Measurements from ENCODE around the gene TBXAS1. TPM values are rescaled to one million over a fixed set of nuclear protein-coding genes. Genes with fewer than 3 reads are reported as not detected.

The TBXAS1 gene
- polyA plus RNA-seq, 1 donor from 2014 or later = 0.93 TPM

DNA sequence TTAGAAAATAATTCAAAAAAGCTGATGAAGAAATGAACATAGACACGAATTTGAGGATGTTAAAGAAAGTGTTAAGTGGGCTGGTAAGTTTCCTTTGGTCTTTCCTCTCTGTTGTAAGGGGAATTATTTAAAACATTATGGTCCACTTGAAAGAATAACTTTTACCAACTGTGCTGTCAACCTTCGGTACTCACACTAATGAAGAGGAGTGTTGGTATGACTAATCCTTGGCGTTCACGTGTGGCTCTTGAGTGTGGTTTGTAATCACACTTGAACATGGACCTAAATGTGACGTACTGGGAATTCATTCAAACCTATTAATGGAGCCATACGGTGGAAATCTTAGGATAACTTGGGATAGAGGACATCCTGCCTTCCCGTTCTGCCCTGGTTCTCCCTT is 41.3 kb downstream of the TBXAS1 start:
- no peaks in the 10 kb centered on the region for H3K9me3 ChIP-seq (ENCODE audit: low read length)
- no peaks in the 10 kb centered on the region for H3K27me3 ChIP-seq (ENCODE audit: insufficient read depth, low read depth, low read length)
- no peak for TF ChIP-seq EP300 (conservative IDR thresholded peaks at IDR 0.05; ENCODE audit: poor library complexity, severe bottlenecking)
- no peak for TF ChIP-seq EZH2 (IDR thresholded peaks at IDR 0.05; ENCODE audit: borderline replicate concordance, insufficient read depth, low read length, poor library complexity, severe bottlenecking)
- TF ChIP-seq, protein P1, sequence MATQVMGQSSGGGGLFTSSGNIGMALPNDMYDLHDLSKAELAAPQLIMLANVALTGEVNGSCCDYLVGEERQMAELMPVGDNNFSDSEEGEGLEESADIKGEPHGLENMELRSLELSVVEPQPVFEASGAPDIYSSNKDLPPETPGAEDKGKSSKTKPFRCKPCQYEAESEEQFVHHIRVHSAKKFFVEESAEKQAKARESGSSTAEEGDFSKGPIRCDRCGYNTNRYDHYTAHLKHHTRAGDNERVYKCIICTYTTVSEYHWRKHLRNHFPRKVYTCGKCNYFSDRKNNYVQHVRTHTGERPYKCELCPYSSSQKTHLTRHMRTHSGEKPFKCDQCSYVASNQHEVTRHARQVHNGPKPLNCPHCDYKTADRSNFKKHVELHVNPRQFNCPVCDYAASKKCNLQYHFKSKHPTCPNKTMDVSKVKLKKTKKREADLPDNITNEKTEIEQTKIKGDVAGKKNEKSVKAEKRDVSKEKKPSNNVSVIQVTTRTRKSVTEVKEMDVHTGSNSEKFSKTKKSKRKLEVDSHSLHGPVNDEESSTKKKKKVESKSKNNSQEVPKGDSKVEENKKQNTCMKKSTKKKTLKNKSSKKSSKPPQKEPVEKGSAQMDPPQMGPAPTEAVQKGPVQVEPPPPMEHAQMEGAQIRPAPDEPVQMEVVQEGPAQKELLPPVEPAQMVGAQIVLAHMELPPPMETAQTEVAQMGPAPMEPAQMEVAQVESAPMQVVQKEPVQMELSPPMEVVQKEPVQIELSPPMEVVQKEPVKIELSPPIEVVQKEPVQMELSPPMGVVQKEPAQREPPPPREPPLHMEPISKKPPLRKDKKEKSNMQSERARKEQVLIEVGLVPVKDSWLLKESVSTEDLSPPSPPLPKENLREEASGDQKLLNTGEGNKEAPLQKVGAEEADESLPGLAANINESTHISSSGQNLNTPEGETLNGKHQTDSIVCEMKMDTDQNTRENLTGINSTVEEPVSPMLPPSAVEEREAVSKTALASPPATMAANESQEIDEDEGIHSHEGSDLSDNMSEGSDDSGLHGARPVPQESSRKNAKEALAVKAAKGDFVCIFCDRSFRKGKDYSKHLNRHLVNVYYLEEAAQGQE (IDR thresholded peaks at IDR 0.05; ENCODE audit: borderline replicate concordance) = no peak
- TF ChIP-seq RAD21 (conservative IDR thresholded peaks at IDR 0.05) = no peak
- no peak for TF ChIP-seq TAF1 (IDR thresholded peaks at IDR 0.05; ENCODE audit: low read depth)
- no peak for TF ChIP-seq CTCF (IDR thresholded peaks at IDR 0.05; ENCODE audit: poor library complexity, severe bottlenecking)
- no peak for TF ChIP-seq POLR2AphosphoS5 (IDR thresholded peaks at IDR 0.05)
- no peak for TF ChIP-seq MXI1 (conservative IDR thresholded peaks at IDR 0.05; ENCODE audit: poor library complexity, severe bottlenecking)
- TF ChIP-seq SMC3 (conservative IDR thresholded peaks at IDR 0.05; ENCODE audit: poor library complexity) = no peak
- H3K36me3 ChIP-seq (ENCODE audit: insufficient read depth, low read length) = no peaks in the 10 kb centered on the region
- no peaks in the 10 kb centered on the region for H4K20me1 ChIP-seq (ENCODE audit: insufficient read depth)
- H3K4me2 ChIP-seq (ENCODE audit: low read length) = no peak overlapping the region
- no peaks in the 10 kb centered on the region for H3K79me2 ChIP-seq (replicated peaks; ENCODE audit: insufficient read depth, low read length)
- no peak overlapping the region for H3K9ac ChIP-seq (ENCODE audit: low read length)
- no peak overlapping the region for H3K4me3 ChIP-seq (ENCODE audit: low read length)
- no peaks in the 10 kb centered on the region for H3F3A ChIP-seq (ENCODE audit: insufficient read depth, low read length, poor library complexity, severe bottlenecking)
- H3K27ac ChIP-seq (ENCODE audit: low read length) = no peak overlapping the region
- H3K9me2 ChIP-seq (ENCODE audit: insufficient read depth, low read length) = no peaks in the 10 kb centered on the region
- no peak overlapping the region for H2AFZ ChIP-seq (ENCODE audit: low read depth, low read length)

DNA sequence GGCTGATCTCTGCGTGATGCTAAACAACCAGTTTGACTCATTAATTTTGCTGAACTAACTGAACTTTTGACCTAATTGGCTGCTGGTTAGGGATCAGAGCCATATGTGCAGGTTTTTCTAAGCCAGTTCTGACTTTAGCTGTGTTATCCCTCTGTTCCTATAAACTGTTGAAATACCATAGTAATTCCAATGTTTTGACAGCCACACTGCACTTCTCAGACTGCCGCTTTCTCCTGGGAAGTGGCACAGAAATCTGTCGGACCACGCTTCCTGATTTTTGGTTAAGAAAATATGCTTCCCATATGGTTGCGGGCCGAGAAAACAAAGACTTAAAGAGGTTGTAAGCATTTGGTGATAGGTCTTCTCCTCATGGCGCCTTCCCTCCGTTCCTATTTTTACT is 42.3 kb downstream of the TBXAS1 start:
- TF ChIP-seq EZH2 (IDR thresholded peaks at IDR 0.05; ENCODE audit: borderline replicate concordance, insufficient read depth, low read length, poor library complexity, severe bottlenecking) (no peak), POLR2AphosphoS5 (IDR thresholded peaks at IDR 0.05) (no peak), CTCF (IDR thresholded peaks at IDR 0.05; ENCODE audit: poor library complexity, severe bottlenecking) (no peak), RAD21 (conservative IDR thresholded peaks at IDR 0.05) (no peak), TAF1 (IDR thresholded peaks at IDR 0.05; ENCODE audit: low read depth) (no peak), EP300 (conservative IDR thresholded peaks at IDR 0.05; ENCODE audit: poor library complexity, severe bottlenecking) (no peak), SMC3 (conservative IDR thresholded peaks at IDR 0.05; ENCODE audit: poor library complexity) (no peak), MXI1 (conservative IDR thresholded peaks at IDR 0.05; ENCODE audit: poor library complexity, severe bottlenecking) (no peak)
- TF ChIP-seq, protein P1 (IDR thresholded peaks at IDR 0.05; ENCODE audit: borderline replicate concordance) = no peak
- Histone ChIP-seq H3K9me3 (ENCODE audit: low read length) (no peaks in the 10 kb centered on the region), H3K4me3 (ENCODE audit: low read length) (no peak overlapping the region), H3K9ac (ENCODE audit: low read length) (no peak overlapping the region), H2AFZ (ENCODE audit: low read depth, low read length) (no peak overlapping the region), H3K79me2 (replicated peaks; ENCODE audit: insufficient read depth, low read length) (no peaks in the 10 kb centered on the region), H3K4me2 (ENCODE audit: low read length) (no peak overlapping the region), H3K36me3 (ENCODE audit: insufficient read depth, low read length) (no peaks in the 10 kb centered on the region), H3K27me3 (ENCODE audit: insufficient read depth, low read depth, low read length) (no peaks in the 10 kb centered on the region), H3F3A (ENCODE audit: insufficient read depth, low read length, poor library complexity, severe bottlenecking) (no peaks in the 10 kb centered on the region), H3K27ac (ENCODE audit: low read length) (no peak overlapping the region), H3K9me2 (ENCODE audit: insufficient read depth, low read length) (no peaks in the 10 kb centered on the region), H4K20me1 (ENCODE audit: insufficient read depth) (no peaks in the 10 kb centered on the region)

Data from neural cell (in vitro differentiated cells).